Measurements from ENCODE around the gene DAP.

DAP gene

GRCh38 chr5:10686890-10687289, 74.1 kb downstream of the DAP start:
- DNase-seq = no peak

GRCh38 chr5:10685115-10685521, 75.9 kb downstream of the DAP start:
- no peak for DNase-seq

GRCh38 chr5:10684303-10685086, 76.5 kb downstream of the DAP start:
- no peak for DNase-seq

- DNase-seq = no peak
Measured at GRCh38 chr5:10682801-10683525, 78.1 kb downstream of the DAP start.

- DNase-seq = no peak
Measured at GRCh38 chr5:10681731-10682679, 79.0 kb downstream of the DAP start.

- no peak for DNase-seq
Measured at GRCh38 chr5:10680876-10681481, 80.1 kb downstream of the DAP start.

GRCh38 chr5:10679336-10679988, 81.6 kb downstream of the DAP start:
- DNase-seq = no peak

- DNase-seq = no peak
Measured at GRCh38 chr5:10678244-10678643, 82.8 kb downstream of the DAP start.

- DNase-seq = no peak
Measured at GRCh38 chr5:10677533-10677932, 83.5 kb downstream of the DAP start.

GRCh38 chr5:10676946-10677345, 84.1 kb downstream of the DAP start:
- DNase-seq = no peak

GRCh38 chr5:10676224-10676623, 84.8 kb downstream of the DAP start:
- no peak for DNase-seq

- no peak for DNase-seq
Measured at GRCh38 chr5:10675177-10675700, 85.8 kb downstream of the DAP start.

- no peak for DNase-seq
Measured at GRCh38 chr5:10674582-10674981, 86.5 kb downstream of the DAP start.

- no peak for DNase-seq
Measured at GRCh38 chr5:10674096-10674495, 86.9 kb downstream of the DAP start.

GRCh38 chr5:10673407-10673806, 87.6 kb downstream of the DAP start:
- DNase-seq = no peak

- no peak for DNase-seq
Measured at GRCh38 chr5:10673017-10673389, 88.0 kb downstream of the DAP start.

- DNase-seq = no peak
Measured at GRCh38 chr5:10672146-10673016, 88.7 kb downstream of the DAP start.

- DNase-seq = no peak
Measured at GRCh38 chr5:10671041-10672008, 89.7 kb downstream of the DAP start.

GRCh38 chr5:10669983-10670382, 91.1 kb downstream of the DAP start:
- no peak for DNase-seq

GRCh38 chr5:10668697-10669096, 92.3 kb downstream of the DAP start:
- no peak for DNase-seq

Measured in activated gamma-delta T cell (primary cell).